LNCaP clone FGC (cell line): ENCODE results near the gene MTG1.

Source experiments
- DNase-seq: peaks from one replicate; pipeline ENCODE4 v3.0.0-alpha.2; 2011; ENCODE audit warnings: low read depth
- H3K4me3 ChIP-seq: 2 replicates; pipeline ENCODE4 v1.5.1; 2011; ENCODE audit warnings: mild to moderate bottlenecking, low read depth, low read length, control low read depth
- CTCF ChIP-seq: IDR thresholded peaks from 2 replicates; pipeline ENCODE4 v1.5.1; 2012; ENCODE audit warnings: mild to moderate bottlenecking; ENCODE audit not compliant: control insufficient read depth, insufficient read depth; ENCODE audit errors: extremely low read depth

Gene MTG1

GRCh38 chr10:133350283-133350949 lies 43.5 kb upstream of the MTG1 start:
- no peak overlapping the region for H3K4me3 ChIP-seq
- no peak for DNase-seq
- TF ChIP-seq CTCF = no peak

- no peak for TF ChIP-seq CTCF
- DNase-seq = no peak
- no peak overlapping the region for H3K4me3 ChIP-seq
Measured at GRCh38 chr10:133350950-133351329, 43.0 kb upstream of the MTG1 start.

GRCh38 chr10:133351408-133352318 lies 42.3 kb upstream of the MTG1 start:
- DNase-seq = no peak
- no peak for TF ChIP-seq CTCF

GRCh38 chr10:133353202-133353959 lies 40.6 kb upstream of the MTG1 start:
- TF ChIP-seq CTCF = no peak
- DNase-seq = peak; percentile 32
- H3K4me3 ChIP-seq = no peak overlapping the region

More at GRCh38 chr10:133351408-133352318, 42.3 kb upstream of the MTG1 start:
- no peak overlapping the region for H3K4me3 ChIP-seq

- no peak overlapping the region for H3K4me3 ChIP-seq
Measured at GRCh38 chr10:133353988-133354605, 39.9 kb upstream of the MTG1 start.

More at GRCh38 chr10:133353988-133354605, 39.9 kb upstream of the MTG1 start:
- TF ChIP-seq CTCF = no peak
- DNase-seq = no peak
